GM21619 (cell line): ENCODE results near the gene SERPINB2.
"Not testable (repeated sequence)": the region's sequence is repeated elsewhere in the genome, so short reads cannot be mapped to it uniquely, and the experiment has no call there.

Experiments
- ATAC-seq: cut with Tn5 transposase; IDR thresholded peaks from one replicate; pipeline ENCODE4 v1.9.1; 2021; ENCODE audit not compliant: unreplicated experiment

The SERPINB2 gene

DNA sequence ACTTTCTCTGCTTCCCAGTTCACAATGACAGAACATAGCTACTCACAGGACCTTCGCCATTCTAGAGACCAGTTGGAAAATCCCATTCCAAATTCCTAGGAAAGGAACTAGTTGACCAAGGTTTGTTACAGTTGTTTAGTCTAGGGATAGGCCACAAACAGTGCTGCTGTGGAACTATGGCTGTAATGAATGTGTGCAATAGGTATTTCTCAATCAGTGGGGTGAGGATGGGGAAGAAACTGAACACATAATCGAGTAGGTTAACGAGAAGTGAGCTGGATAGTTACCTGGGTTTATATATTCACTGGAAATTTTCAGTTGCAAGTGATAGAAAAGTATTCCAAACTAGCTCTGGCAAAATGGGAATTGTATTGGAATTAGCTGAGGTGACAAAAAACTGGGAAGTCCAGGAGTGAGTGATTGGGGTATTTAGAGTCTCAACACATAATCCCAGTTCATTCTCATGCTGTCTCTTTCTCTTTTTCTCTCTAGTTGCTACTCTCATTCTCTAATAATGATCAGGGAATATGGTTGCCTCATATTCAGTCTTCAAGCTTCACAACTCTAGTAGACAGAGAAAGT is 43.4 kb downstream of the SERPINB2 start:
- ATAC-seq, result no peak

DNA sequence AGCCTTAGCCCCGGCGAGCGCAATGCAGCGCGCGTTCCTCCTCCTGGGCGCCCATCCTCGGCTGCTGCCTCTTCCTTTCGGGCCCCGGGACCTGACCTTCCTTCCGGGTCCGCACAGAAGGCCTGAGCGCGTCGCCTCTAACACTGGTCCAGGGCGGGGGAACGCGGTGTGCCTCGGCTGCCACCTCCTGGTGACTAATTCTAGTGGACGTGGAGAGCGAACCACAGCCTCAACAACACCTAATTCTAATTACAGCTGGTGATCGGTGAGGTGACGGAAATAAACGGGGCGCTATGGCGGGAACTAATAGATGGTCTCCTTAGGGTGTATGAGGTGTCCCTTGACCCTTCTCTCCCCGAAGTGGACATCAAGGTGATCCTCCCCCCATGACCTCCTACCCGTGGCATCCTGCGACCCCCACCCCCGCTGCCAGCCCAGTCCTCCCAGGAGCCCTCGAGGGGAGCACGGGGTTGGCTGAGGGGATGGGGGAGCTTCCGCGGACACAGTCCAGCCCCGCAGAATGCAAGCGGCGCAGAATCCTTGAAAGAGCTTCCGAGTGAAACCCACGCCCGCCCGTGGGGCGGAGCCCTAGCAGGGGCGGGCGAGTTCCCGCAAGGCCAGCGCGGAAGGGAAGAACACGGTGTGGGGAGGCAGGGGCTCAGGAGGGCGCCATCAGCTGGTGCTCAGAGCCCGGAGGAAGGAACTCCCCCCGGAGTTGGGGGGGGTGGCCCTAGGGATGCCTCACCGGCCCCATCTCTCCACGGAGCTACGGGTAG is 48.8 kb downstream of the SERPINB2 start:
- peak; percentile 96 for ATAC-seq

DNA sequence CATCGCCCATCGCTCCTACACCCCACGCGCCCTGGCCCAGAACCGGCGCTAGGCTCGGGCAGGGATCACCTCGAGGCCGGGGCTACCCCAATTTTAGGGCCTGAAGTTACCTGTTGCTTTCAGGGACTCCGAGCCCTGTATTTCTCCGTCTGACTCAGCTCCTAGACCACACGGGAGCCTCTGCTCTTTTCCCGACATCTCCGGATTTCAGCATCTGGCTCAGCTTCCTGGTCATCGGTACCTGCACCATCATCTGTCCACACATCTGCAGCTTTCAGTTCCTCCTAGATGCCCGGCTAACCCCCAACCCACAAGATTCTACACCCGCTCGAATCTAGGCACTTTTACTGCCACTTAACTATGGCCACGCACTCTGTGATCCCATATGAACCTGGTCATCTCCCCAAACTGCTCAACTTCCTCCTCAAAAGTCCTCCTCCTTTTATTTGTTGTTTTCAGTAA is 49.5 kb downstream of the SERPINB2 start:
- ATAC-seq, result peak; percentile 32

DNA sequence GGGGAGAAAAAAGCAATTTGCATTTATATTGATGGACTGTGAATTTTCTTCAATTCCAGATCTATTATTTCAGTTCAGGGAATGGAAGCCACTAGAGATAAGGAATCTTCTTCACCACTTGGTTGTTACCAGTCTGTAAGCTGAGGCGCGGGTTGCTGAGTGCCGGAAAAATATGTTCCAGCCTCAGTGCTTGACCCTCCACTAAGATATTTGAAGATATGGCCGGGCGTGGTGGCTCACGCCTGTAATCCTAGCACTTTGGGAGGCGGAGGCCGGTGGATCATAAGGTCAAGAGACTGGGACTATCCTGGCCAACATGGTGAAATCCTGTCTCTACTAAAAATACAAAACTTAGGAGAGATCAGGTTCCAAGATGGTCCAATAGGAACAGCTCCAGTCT is 52.5 kb downstream of the SERPINB2 start:
- no peak for ATAC-seq

DNA sequence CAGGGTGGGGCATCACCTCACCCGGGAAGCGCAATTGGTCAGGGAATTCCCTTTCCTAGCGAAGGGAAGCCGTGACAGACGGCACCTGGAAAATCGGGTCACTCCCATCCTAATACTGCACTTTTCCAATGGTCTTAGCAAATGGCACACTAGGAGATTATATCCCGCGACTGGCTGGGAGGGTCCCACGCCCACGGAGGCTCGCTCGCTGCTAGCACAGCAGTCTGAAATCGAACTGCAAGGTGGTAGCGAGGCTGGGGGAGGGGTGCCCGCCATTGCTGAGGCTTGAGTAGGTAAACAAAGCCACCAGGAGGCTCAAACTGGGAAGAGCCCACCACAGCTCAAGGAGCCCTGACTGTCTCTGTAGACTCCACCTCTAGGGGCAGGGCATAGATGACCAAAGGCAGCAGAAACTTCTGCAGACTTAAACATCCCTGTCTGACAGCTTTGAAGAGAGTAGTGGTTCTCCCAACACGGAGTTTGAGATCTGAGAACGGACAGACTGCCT is 53.1 kb downstream of the SERPINB2 start:
- ATAC-seq, result not testable (repeated sequence)

DNA sequence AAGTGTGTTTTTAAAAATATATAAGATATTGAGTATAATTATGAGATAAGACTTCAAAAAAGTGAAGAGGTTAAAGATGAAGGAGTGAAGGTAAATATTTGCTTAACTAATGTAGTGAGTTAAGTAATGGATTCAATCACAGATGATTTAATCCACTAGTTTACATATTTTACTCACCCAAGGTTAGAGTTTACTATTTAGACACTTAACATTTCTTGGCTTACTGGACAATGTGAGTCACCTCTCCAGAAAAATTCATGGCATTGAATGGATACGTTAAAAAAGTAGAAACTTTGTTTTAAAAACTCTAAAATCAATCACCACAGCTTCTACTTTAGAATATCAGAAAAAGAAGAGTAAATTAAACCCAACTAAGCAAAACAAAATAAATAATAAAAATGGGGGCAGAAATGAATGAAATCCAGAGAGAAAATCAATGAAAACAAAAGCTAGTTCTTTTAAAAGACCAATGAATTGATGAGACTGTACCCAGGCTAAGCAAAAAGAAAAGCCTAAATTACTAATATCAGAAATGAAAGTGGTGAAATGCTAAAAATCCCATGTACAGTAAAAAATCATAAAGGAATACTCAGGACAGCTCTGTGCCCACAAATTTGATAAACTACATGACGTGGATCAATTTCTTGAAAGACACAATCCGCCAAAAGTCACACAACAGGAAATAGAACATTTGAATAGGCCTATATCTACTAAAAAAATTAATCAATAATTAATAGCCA is 59.7 kb downstream of the SERPINB2 start:
- no peak for ATAC-seq

DNA sequence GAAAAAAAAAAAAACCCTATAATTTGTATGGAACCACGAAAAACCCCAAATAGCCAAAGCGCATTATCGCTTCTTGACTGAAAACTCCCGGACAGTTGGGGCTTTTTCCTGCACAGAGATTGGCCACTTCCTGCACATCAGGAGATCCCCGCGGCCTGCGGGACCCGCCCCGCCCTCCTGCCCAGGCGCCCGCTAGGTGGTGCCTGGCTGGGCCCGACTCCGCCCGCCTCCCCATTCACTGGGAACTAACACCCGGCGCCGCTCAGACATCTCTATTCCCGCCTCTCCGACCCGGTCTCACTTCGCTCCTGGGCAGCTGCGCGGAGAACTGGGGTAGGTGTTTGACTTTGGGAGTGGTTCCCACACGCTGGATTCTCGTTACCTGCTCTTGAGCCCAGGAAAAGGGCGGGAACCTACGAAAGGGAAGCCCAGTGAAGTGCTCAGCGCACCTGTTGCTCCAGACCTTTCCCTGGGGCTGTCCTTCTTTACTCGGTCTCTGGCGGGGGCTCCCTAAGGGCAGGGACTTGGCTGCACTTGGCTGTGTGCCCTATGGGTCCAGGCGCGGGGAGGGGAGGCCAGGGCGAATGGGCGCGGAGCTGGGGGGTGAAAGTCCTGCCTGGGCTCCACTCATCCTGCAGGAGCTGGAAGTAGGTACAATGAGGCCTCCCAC is 61.7 kb downstream of the SERPINB2 start, which contains the start of gene HMSD:
Gene HMSD, plus strand, starts transcription at position 234 of the 670 bp plus-strand sequence. CDS start 4,155 bp downstream, outside the sequence.
- ATAC-seq, result peak; percentile 82

DNA sequence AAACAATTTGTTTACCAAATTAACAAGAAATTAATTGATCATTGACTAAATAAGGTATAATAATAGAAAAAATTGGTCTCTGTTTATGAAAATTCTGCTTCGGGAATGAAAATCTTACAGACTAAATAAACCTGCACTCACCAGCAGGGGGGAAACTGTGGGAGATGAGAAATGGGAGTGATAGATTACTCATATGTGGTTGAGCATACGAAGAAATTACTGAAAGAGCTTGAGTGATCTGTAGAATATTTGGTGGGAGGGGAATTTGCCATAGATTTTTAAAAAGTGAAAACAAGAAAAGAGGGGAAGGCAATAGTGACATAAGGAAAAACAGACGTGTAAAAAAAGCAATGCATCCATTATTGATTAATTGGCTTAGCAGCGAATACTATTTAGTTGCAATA is 63.8 kb downstream of the SERPINB2 start:
- ATAC-seq, result peak; percentile 41
